CD4-positive, alpha-beta T cell treated with Interleukin-2 at 100 ng/mL for 4 hours (primary cell): ENCODE measurements around the gene TCIRG1.
"Not testable (repeated sequence)": the region's sequence is repeated elsewhere in the genome, so short reads cannot be mapped to it uniquely, and the experiment has no call there.

Experiments used
- DNase-seq: peaks from one replicate; pipeline ENCODE4 v3.0.0-alpha.2; 2020; ENCODE audit warnings: low spot score

TCIRG1 gene

DNA sequence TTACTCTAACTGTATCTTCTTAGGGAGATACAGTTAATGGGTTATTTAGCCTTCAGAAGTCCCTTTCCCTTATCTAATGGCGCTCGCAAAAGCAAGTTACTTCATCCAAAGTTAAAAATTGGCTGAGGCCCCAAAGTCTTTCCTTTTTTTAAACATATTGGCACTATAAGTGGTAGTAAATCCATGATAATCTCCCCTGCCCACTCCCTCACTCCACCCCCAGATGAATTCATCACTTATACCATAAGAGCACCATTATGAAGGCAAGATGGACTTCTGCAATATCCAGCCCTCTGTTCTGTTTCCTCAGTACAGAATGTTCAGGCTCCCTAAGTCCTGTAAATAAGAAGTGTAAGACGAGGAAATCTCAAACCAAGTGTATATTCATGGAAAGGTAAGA lies 44.7 kb downstream of the TCIRG1 start:
- DNase-seq = no peak

DNA sequence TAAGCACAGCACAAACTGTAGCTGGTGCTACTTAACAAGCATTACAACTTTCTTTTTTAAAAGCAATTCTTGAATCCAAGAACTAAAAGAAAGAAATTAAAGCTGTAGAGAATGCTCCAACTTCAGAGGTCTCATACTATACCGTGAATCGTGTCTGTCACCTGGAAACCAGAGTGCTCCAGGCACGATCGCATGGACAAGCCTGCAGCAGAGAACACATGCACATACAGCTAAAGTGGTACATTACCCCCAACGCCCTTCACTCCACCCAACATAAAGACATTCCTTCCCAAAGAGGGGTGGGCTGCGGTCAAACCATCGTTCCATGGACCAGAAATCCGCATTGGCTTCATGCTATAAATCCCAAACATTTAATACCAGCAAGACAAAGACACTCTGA lies 50.9 kb downstream of the TCIRG1 start:
- DNase-seq = no peak

DNA sequence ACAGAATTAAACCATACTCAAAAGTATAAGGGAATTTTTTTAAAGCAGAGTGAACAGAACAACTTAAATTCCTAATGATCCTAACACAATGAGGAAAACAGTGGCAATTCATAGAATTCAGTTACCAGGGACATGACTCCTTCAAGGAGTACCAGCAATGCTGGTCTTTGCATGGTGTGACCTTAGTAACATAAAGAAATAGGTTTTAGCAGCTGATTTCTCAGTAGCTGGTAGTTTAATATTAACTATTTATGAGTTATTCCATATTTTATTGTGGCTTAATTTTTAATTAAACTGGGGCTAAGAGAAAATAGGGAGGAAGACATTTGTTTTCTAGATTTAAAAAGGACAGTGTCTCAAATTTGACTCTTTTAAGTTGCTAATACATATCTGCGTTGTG lies 51.5 kb downstream of the TCIRG1 start:
- no peak for DNase-seq

DNA sequence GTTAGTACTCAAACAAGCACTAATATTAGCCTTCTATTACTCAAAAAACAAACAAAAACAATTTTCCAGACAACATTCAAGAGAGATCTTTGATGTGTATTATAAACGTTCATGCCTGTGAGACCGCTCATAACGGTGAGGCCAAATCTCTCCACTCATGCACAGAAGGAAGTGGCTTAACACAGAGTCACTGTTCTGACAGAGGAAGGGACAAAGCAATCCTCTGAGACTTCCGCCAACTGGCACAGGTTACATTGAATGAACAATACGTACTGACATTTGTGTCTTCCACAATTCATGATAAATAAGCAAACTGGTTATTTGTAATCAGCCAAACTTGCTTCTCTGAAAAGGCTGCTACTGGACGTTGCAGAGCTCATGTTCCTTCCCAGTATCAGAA lies 51.9 kb downstream of the TCIRG1 start:
- DNase-seq = no peak

DNA sequence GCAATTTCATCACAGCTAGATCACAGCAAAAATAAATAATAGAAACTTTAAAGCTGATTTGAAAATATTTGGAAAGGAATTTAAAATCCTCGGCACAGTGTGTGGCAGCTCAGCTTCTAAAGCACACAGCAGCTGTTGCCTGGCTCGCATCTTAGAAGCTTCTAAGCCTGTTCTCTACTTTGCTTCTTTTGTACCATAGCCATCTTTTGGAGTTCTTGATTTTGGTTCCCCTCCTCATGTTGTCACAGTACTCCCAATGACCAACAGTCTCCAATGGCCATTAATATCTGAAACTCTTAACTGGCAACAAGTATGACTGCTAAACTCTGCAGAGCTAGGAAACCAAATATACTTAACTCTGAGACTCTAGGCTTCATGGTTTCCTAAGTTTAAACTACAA lies 53.6 kb downstream of the TCIRG1 start:
- no peak for DNase-seq

DNA sequence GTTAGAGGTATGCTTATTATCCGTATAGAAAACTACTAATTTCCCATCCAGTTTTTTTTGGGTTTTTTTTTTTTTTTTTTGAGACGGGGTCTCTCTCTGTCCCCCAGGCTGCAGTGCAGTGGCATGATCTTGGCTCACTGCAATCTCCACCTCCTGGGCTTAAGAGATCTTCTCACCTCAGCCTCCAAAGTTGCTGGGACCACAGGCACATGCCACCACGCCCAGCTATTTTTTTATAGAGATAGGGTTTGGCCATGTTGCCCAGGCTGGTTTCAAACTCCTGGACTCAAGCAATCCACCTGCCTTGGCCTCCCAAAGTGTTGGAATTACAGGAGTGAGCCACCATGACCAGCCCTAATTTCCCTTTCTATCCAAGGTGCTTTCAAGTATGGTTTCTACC lies 54.1 kb downstream of the TCIRG1 start:
- DNase-seq = not testable (repeated sequence)

DNA sequence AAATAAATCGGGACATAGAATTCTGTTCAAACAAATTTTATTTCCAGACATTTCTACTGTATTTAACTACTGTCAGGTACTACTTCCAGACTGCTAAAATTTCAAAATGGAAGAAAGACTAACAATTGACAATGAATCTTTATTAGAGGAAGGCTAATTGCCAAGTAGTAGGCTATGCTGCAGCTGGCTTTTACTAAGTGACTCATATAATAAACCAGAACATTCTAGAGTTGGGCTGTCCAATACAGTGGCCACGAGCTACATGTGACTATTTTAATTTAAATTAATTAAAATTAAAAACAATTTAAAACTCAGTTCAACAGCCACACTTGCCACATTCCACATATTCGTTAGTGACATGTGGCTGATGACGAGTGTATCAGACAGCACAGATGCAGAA lies 54.7 kb downstream of the TCIRG1 start:
- no peak for DNase-seq

DNA sequence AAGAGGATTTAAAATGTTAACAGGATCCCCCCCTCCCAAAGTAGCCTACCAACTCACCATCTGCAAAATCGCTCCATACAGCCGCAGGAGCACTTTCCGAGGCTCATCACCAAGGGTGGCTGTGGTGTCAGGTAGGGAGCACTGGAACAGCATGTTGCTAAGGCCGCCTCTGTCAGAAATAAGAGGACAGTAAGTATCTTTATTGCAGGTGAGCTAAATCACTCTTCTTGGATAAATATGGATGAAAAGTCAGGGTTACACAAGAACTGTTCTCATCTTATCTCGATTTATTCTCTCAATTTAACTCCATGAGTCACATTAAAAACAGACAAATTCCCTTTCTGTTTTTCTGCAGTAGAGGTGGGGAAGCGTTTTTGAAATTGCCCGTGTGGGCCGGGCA lies 58.1 kb downstream of the TCIRG1 start:
- no peak for DNase-seq

DNA sequence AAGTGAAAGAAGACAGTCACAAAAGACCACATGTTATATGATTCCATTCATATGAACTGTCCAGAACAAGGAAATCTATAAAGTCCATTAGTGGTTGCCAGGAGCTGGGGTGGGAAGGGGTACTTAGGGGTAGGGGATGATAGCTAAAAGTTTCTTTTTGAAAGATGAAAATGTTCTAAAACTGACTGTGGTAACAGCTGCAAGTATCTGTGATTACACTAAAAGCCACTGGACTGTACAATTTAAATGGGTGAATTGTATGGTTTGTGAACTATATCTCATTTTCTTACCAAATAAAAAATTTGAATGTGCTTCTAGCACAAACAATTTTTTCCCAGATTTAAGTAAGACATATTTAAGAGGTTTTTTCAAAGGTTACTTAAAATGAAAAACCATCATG lies 60.2 kb downstream of the TCIRG1 start:
- DNase-seq = no peak

DNA sequence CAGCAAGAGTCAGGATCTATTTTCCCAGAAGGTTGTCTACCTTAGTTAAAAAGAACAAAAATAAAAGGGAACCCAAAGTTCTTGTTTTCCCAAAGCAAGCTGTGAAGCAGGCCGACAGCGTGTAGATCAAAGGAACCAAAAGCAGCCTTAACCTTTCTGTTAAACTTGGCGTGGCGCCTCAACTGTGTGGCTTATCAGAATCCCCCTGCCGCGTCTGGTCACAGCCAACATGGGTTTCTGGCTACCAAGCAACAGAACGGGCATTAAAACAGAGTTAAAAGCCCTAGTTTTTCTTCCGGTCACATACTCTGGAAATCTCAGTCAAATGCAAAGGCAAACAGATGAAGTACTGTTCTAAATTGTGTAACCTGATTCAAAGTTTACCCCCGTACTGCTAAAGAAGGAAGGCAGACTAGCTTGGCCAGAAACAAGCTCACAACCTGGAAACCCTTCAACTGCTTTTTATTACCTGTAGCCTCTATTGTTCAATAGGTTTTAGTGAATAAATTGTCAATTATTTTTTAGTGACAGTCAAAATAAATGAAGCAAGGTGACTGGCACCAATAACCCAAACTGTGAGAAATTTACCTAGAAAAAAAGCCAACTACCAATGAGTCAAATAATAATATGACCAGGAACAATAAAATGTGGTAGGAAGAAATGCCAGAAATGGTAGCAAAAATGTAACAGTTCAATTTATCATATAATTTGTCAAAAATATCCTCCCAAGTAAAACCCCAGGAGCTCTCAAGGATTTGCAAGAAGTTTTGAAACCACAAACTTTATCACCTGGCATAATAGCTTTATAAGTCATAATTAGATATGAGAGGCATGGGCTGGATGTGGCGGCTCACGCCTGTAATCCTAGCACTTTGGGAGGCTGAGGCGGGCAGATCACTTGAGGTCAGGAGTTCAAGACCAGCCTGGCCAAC lies 60.9 kb downstream of the TCIRG1 start:
- peak; percentile 22 for DNase-seq
